Measurements from ENCODE around the gene RGL1. TPM values are rescaled to one million over a fixed set of nuclear protein-coding genes. Genes with fewer than 3 reads are reported as not detected.

The RGL1 gene
- total RNA-seq, 1 experiment from 2014 or later, result 2.1 TPM

DNA sequence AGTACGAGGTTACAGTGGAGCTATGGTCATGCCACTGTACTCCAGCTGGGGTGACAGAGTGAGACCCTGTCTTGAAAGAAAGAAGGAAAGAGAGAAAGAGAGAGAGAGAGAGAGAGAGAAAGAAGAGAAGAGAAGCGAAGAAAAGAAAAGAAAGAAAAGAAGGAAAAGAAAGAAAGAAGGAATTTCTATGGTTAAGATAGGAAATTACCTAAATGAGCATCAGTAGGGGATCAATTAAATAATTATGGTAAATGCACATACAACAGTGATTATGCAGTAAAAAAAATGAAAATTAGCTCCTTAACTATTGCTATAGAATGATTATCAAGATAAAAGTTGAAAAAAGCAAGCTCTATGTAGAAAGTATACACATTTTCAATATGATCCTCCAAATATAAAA lies 172.8 kb downstream of the RGL1 start:
- no peak overlapping the region for H3K4me3 Mint-ChIP-seq (ENCODE audit: unreplicated experiment)
- no peak for DNase-seq (ENCODE audit: unreplicated experiment)
- POLR2A ChIA-PET, result no interaction called here
- no peaks in the 10 kb centered on the region for H3K4me1 Mint-ChIP-seq (ENCODE audit: insufficient read depth, unreplicated experiment)
- no peaks in the 10 kb centered on the region for H3K36me3 Mint-ChIP-seq (ENCODE audit: insufficient read depth, unreplicated experiment)
- H3K27me3 Mint-ChIP-seq (ENCODE audit: insufficient read depth, unreplicated experiment), result no peaks in the 10 kb centered on the region
- no peak overlapping the region for H3K27ac Mint-ChIP-seq (ENCODE audit: low read depth, unreplicated experiment)
- intact Hi-C loops (cut with micrococcal nuclease), result no loop called here
- no peak for TF ChIP-seq CTCF (IDR thresholded peaks at IDR 0.05; ENCODE audit: unreplicated experiment)
- BruUV-seq (replicated peaks), result no TSS peak
- no peaks in the 10 kb centered on the region for H3K9me3 Mint-ChIP-seq (ENCODE audit: unreplicated experiment)
- CTCF ChIA-PET, result interaction anchor here (0.6 to 0.7 kb wide), 2 partner anchors 62 to 507 kb away, joined by 3 read pairs; no protein-coding TSS in a partner anchor

Other genes starting within 250 kb of the RGL1 start
- 4.9 and 8.7 TPM in 2 replicates for gene NCF2, start 214.7 kb upstream of the RGL1 start, total RNA-seq (2022)
- 195 and 240 TPM in 2 replicates for gene ARPC5, start 169.3 kb upstream of the RGL1 start, total RNA-seq (2022)
- gene APOBEC4, start 151.8 kb upstream of the RGL1 start, total RNA-seq (2022), result not detected in 2 replicates
- gene COLGALT2, start 232.6 kb downstream of the RGL1 start, total RNA-seq (2022), result 0.26 and 0.27 TPM in 2 replicates
- 88.7 and 97.5 TPM in 2 replicates for gene TSEN15, start 246.6 kb downstream of the RGL1 start, total RNA-seq (2022)

Data from MCF 10A (cell line).